H9 (cell line): ENCODE data around the gene ADAD2. TPM values are rescaled to one million over a fixed set of nuclear protein-coding genes. Genes with fewer than 3 reads are reported as not detected.

Experiments
- DNase-seq: peaks from one replicate; pipeline ENCODE4 v3.0.0-alpha.2; 2017
- H2AFZ ChIP-seq: one replicate; pipeline ENCODE4 v1.6.1; 2013; ENCODE audit warnings: mild to moderate bottlenecking, low read length, control low read depth, moderate library complexity
- H2AK5ac ChIP-seq: 2 replicates; pipeline ENCODE4 v1.6.1; 2013; ENCODE audit warnings: low read length, control low read depth, mixed read lengths; ENCODE audit not compliant: insufficient read length
- H2BK120ac ChIP-seq: one replicate; pipeline ENCODE4 v1.6.1; 2013; ENCODE audit warnings: low read depth, mild to moderate bottlenecking, low read length, control low read depth, inconsistent platforms; ENCODE audit not compliant: poor library complexity, severe bottlenecking
- H2BK12ac ChIP-seq: 2 replicates; pipeline ENCODE4 v1.6.1; 2013; ENCODE audit warnings: low read length, control low read depth, mixed read lengths, low read depth; ENCODE audit not compliant: insufficient read length
- H2BK15ac ChIP-seq: 2 replicates; pipeline ENCODE4 v1.6.1; 2013; ENCODE audit warnings: low read depth, low read length, control low read depth
- H2BK20ac ChIP-seq: one replicate; pipeline ENCODE4 v1.6.1; 2013; ENCODE audit warnings: low read depth, mild to moderate bottlenecking, low read length, control low read depth, inconsistent platforms; ENCODE audit not compliant: poor library complexity, severe bottlenecking
- H2BK5ac ChIP-seq: 2 replicates; pipeline ENCODE4 v1.6.1; 2013; ENCODE audit warnings: low read length, control low read depth, mixed read lengths; ENCODE audit not compliant: insufficient read length
- H3K14ac ChIP-seq: 2 replicates; pipeline ENCODE4 v1.6.1; 2013; ENCODE audit warnings: low read length, control low read depth; ENCODE audit not compliant: insufficient read depth
- H3K18ac ChIP-seq: 2 replicates; pipeline ENCODE4 v1.6.1; 2013; ENCODE audit warnings: low read depth, mild to moderate bottlenecking, mixed read lengths, low read length, control low read depth; ENCODE audit not compliant: insufficient read length
- H3K23ac ChIP-seq: 2 replicates; pipeline ENCODE4 v1.6.1; 2013; ENCODE audit warnings: low read length, control low read depth, mixed read lengths, low read depth; ENCODE audit not compliant: insufficient read length
- H3K23me2 ChIP-seq: 2 replicates; pipeline ENCODE4 v1.6.1; 2013; ENCODE audit warnings: low read depth, mild to moderate bottlenecking, mixed read lengths, low read length, control low read depth; ENCODE audit not compliant: insufficient read length, poor library complexity, severe bottlenecking
- H3K27ac ChIP-seq: 2 replicates; pipeline ENCODE4 v1.5.1; 2013; ENCODE audit warnings: low read length, control low read depth, mixed read lengths, low read depth; ENCODE audit not compliant: insufficient read length
- H3K27me3 ChIP-seq: 2 replicates; pipeline ENCODE4 v1.6.1; 2013; ENCODE audit warnings: low read length, control low read depth, inconsistent platforms; ENCODE audit not compliant: insufficient read depth
- H3K4ac ChIP-seq: 2 replicates; pipeline ENCODE4 v1.6.1; 2013; ENCODE audit warnings: low read depth, mild to moderate bottlenecking, control low read depth, inconsistent platforms, low read length, moderate library complexity
- H3K4me1 ChIP-seq: 2 replicates; pipeline ENCODE4 v1.6.1; 2013; ENCODE audit warnings: low read length, control low read depth, inconsistent platforms; ENCODE audit not compliant: insufficient read depth
- H3K4me2 ChIP-seq: 2 replicates; pipeline ENCODE4 v1.6.1; 2013; ENCODE audit warnings: low read length, control low read depth, mixed read lengths; ENCODE audit not compliant: insufficient read length, insufficient read depth
- H3K56ac ChIP-seq: 2 replicates; pipeline ENCODE4 v1.6.1; 2013; ENCODE audit warnings: low read depth, mild to moderate bottlenecking, mixed read lengths, low read length, control low read depth; ENCODE audit not compliant: insufficient read length
- H3K79me1 ChIP-seq: 2 replicates; pipeline ENCODE4 v1.6.1; 2013; ENCODE audit warnings: low read depth, mild to moderate bottlenecking, moderate library complexity, low read length, control low read depth, inconsistent platforms; ENCODE audit not compliant: insufficient read depth, poor library complexity, severe bottlenecking
- H3K79me2 ChIP-seq: 2 replicates; pipeline ENCODE4 v1.6.1; 2013; ENCODE audit warnings: low read length, control low read depth, inconsistent platforms; ENCODE audit not compliant: insufficient read depth
- H3K9ac ChIP-seq: 2 replicates; pipeline ENCODE4 v1.6.1; 2013; ENCODE audit warnings: low read length, control low read depth, mixed read lengths; ENCODE audit not compliant: insufficient read length; ENCODE audit errors: extremely low read depth
- H3K9me3 ChIP-seq: one replicate; pipeline ENCODE4 v1.6.1; 2013; ENCODE audit warnings: low read depth, low read length, inconsistent platforms; ENCODE audit not compliant: control insufficient read depth
- H3T11ph ChIP-seq: one replicate; pipeline ENCODE4 v1.6.1; 2013; ENCODE audit warnings: mild to moderate bottlenecking, low read length, control low read depth, inconsistent platforms
- H4K20me1 ChIP-seq: one replicate; pipeline ENCODE4 v1.6.1; 2013; ENCODE audit not compliant: control insufficient read depth, insufficient read length, insufficient read depth
- H4K5ac ChIP-seq: 2 replicates; pipeline ENCODE4 v1.6.1; 2013; ENCODE audit warnings: low read depth, mild to moderate bottlenecking, mixed read lengths, low read length, control low read depth; ENCODE audit not compliant: insufficient read length
- H4K8ac ChIP-seq: replicated peaks from 2 replicates; pipeline ENCODE4 v1.6.1; 2013; ENCODE audit warnings: low read length, control low read depth, mixed read lengths, low read depth; ENCODE audit not compliant: insufficient read length
- H4K91ac ChIP-seq: 2 replicates; pipeline ENCODE4 v1.6.1; 2013; ENCODE audit warnings: low read depth, mild to moderate bottlenecking, moderate library complexity, mixed read lengths, low read length, control low read depth; ENCODE audit not compliant: insufficient read length
- H3K27ac Mint-ChIP-seq, 3 experiments: 2 replicates in 2 of 3; 3 replicates in 1 of 3; pipeline ENCODE4 v1.8.0; 2020 to 2021; ENCODE audit warnings: mixed read lengths in 3 of 3, mild to moderate bottlenecking in 1 of 3, moderate library complexity in 1 of 3
- H3K27me3 Mint-ChIP-seq: 2 replicates; pipeline ENCODE4 v1.8.0; 2021; ENCODE audit warnings: low read depth, mild to moderate bottlenecking, moderate library complexity, mixed read lengths
- H3K36me3 Mint-ChIP-seq, 3 experiments: 2 replicates in 2 of 3; 3 replicates in 1 of 3; pipeline ENCODE4 v1.8.0; 2020 to 2021; ENCODE audit warnings: low read depth in 3 of 3, mixed read lengths in 3 of 3; ENCODE audit not compliant: insufficient read depth in 1 of 3
- H3K4me1 Mint-ChIP-seq, 2 experiments: 2 replicates each; pipeline ENCODE4 v1.8.0; 2020; ENCODE audit warnings: mixed read lengths in 2 of 2
- H3K4me3 Mint-ChIP-seq, 2 experiments: 2 replicates in 1 of 2; 3 replicates in 1 of 2; pipeline ENCODE4 v1.8.0; 2020 to 2021; ENCODE audit warnings: mild to moderate bottlenecking in 2 of 2, mixed read lengths in 2 of 2, moderate library complexity in 1 of 2
- H3K9me3 Mint-ChIP-seq, 2 experiments: 2 replicates in 1 of 2; 3 replicates in 1 of 2; pipeline ENCODE4 v1.8.0; 2020; ENCODE audit warnings: mild to moderate bottlenecking in 2 of 2, mixed read lengths in 2 of 2, moderate library complexity in 1 of 2
- CTCF ChIP-seq: fragments of 200-600 bp; sonication (generic); conservative IDR thresholded peaks from 3 replicates; pipeline ENCODE4 v1.8.0; 2021; ENCODE audit warnings: antibody characterized with exemption, mild to moderate bottlenecking
- WGBS: extraction: QIAGEN DNeasy Blood & Tissue Kit; methylation state at CpG from one replicate; pipeline ENCODE4 v1.1.7; 2013; ENCODE audit warnings: missing lambda C conversion rate, low lambda C conversion rate, mixed read lengths; ENCODE audit not compliant: insufficient read length; ENCODE audit errors: extremely low coverage; 5-methylcytosine and 5-hydroxymethylcytosine counted together
- total RNA-seq: library from RNA; stranded (reverse); gene quantifications from 2 replicates; pipeline ENCODE4 v1.2.1, GENCODE V29; 2021

The ADAD2 gene
- total RNA-seq, 1 experiment from 2014 or later: 1.0 TPM

GRCh38 chr16:84180519-84181140 is 10.3 kb upstream of the ADAD2 start:
- no peaks in the 10 kb centered on the region for H3K9me3 Mint-ChIP-seq
- H4K20me1 ChIP-seq: no peaks in the 10 kb centered on the region
- no CpG with 5 or more reads among the region's 21 CpGs for WGBS

More at GRCh38 chr16:84180519-84181140, 10.3 kb upstream of the ADAD2 start:
- Histone ChIP-seq H4K5ac (no peak overlapping the region), H3K9me3 (no peaks in the 10 kb centered on the region), H2AFZ (no peak overlapping the region), H3K27ac (no peak overlapping the region), H2BK12ac (no peak overlapping the region), H3K4ac (no peak overlapping the region), H3K27me3 (no peaks in the 10 kb centered on the region), H2BK20ac (no peak overlapping the region), H3K56ac (no peak overlapping the region), H2BK15ac (no peak overlapping the region), H2BK5ac (no peak overlapping the region), H3K9ac (no peak overlapping the region), H3K79me2 (peaks cover 4% of the 10 kb centered on the region; the same call in 1 of the 2 replicates), H2AK5ac (no peak overlapping the region), H3T11ph (no peak overlapping the region), H3K4me2 (no peak overlapping the region), H2BK120ac (no peak overlapping the region), H4K8ac (no peak overlapping the region), H3K14ac (no peak overlapping the region), H3K23ac (no peak overlapping the region), H3K79me1 (peaks cover 6% of the 10 kb centered on the region), H3K18ac (no peak overlapping the region), H3K23me2 (no peaks in the 10 kb centered on the region), H3K4me1 (no peaks in the 10 kb centered on the region), H4K91ac (no peak overlapping the region)
- H3K27ac Mint-ChIP-seq: no peak overlapping the region
- TF ChIP-seq CTCF: no peak
- H3K36me3 Mint-ChIP-seq: peaks cover 14 to 65% (median 61%) of the 10 kb centered on the region in 3 experiments; a peak in 6 of 7 replicates
- no peak for DNase-seq
- peaks cover 2% of the 10 kb centered on the region for H3K27me3 Mint-ChIP-seq
- peaks cover 5 to 7% of the 10 kb centered on the region in 2 experiments for H3K4me1 Mint-ChIP-seq
- H3K4me3 Mint-ChIP-seq: no peak overlapping the region
